IPS-18a (cell line): ENCODE measurements around the gene RNLS.

Source experiments
- H3K27ac ChIP-seq: one replicate; pipeline ENCODE4 v1.5.1; 2013; ENCODE audit warnings: low read length
- H3K27me3 ChIP-seq: one replicate; pipeline ENCODE4 v1.6.1; 2013; ENCODE audit warnings: mild to moderate bottlenecking, low read length; ENCODE audit not compliant: control insufficient read depth, insufficient read depth
- H3K36me3 ChIP-seq: one replicate; pipeline ENCODE4 v1.6.1; 2013; ENCODE audit warnings: low read depth, low read length; ENCODE audit not compliant: control insufficient read depth
- H3K4me1 ChIP-seq: one replicate; pipeline ENCODE4 v1.6.1; 2013; ENCODE audit warnings: low read depth, low read length; ENCODE audit not compliant: control insufficient read depth
- H3K4me3 ChIP-seq: one replicate; pipeline ENCODE4 v1.5.1; 2013; ENCODE audit warnings: low read length
- H3K9ac ChIP-seq: one replicate; pipeline ENCODE4 v1.6.1; 2013; ENCODE audit warnings: mild to moderate bottlenecking, low read length, moderate library complexity
- H3K9me3 ChIP-seq: one replicate; pipeline ENCODE4 v1.6.1; 2013; ENCODE audit warnings: low read depth, low read length; ENCODE audit not compliant: control insufficient read depth

Gene RNLS

DNA sequence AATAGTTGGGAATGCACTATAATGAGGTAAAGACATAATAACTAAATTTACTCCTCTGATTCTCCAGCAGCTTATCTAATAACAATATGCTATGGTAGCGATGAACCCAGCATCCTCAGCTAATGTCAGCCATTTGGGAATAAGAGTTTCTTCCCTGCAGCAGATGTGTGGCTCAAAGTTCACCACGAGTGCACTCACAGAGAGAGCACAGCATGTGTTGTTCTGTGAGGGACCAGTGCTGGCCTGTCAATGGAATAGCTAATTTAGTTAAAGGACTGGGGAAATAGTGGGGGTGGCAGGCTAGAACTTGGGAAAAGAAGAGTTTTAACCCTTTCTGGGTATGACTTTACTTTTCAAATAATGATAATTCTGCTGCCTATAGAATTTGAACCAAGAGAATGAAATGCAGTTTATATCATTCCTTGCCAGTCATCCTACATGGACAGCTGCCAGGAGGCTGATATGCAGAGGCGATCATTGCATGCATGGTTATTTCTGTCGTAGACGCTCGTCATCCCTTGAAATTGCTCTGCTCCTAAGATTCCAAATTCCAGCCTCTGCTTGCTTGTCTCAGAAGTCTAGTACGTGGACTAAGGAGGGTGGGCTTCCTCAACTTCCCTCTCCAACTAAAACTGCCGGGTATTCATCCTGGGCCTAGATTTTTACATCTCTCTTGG, 355.6 kb downstream of the RNLS start:
- Histone ChIP-seq H3K9me3 (no peaks in the 10 kb centered on the region), H3K27me3 (no peaks in the 10 kb centered on the region), H3K36me3 (no peaks in the 10 kb centered on the region), H3K4me3 (no peak overlapping the region), H3K27ac (no peak overlapping the region), H3K9ac (no peak overlapping the region), H3K4me1 (no peaks in the 10 kb centered on the region)

- Histone ChIP-seq H3K9ac (no peak overlapping the region), H3K27ac (no peak overlapping the region), H3K4me3 (no peak overlapping the region), H3K36me3 (no peaks in the 10 kb centered on the region), H3K9me3 (no peaks in the 10 kb centered on the region), H3K4me1 (no peaks in the 10 kb centered on the region), H3K27me3 (no peaks in the 10 kb centered on the region)
Measured at GRCh38 chr10:88226891-88227290, 356.2 kb downstream of the RNLS start.

GRCh38 chr10:88226071-88226659, 357.0 kb downstream of the RNLS start:
- Histone ChIP-seq H3K4me3 (no peak overlapping the region), H3K9ac (no peak overlapping the region), H3K27ac (no peak overlapping the region), H3K36me3 (no peaks in the 10 kb centered on the region), H3K4me1 (no peaks in the 10 kb centered on the region), H3K9me3 (no peaks in the 10 kb centered on the region), H3K27me3 (no peaks in the 10 kb centered on the region)
